HEK293 (cell line): ENCODE data around the gene LCN1.

ENCODE experiments used
- BCL11A ChIP-seq: fragments of 450-650 bp; formaldehyde crosslinking; IDR thresholded peaks from 2 replicates; pipeline ENCODE4 v1.5.1; 2016; ENCODE audit warnings: low read depth, missing biosample characterization, missing genetic modification characterization
- CTCF ChIP-seq: fragments of 450-650 bp; formaldehyde crosslinking; IDR thresholded peaks from 2 replicates; pipeline ENCODE4 v1.5.1; 2016; ENCODE audit warnings: missing biosample characterization, missing genetic modification characterization
- PRDM4 ChIP-seq: fragments of 450-650 bp; formaldehyde crosslinking; IDR thresholded peaks from 2 replicates; pipeline ENCODE4 v1.5.1; 2017; ENCODE audit warnings: missing biosample characterization, missing genetic modification characterization
- ZNF24 ChIP-seq: fragments of 450-650 bp; formaldehyde crosslinking; IDR thresholded peaks from 2 replicates; pipeline ENCODE4 v1.5.1; 2016; ENCODE audit warnings: missing biosample characterization, missing genetic modification characterization
- ZNF747 ChIP-seq: fragments of 450-650 bp; formaldehyde crosslinking; IDR thresholded peaks from 2 replicates; pipeline ENCODE4 v1.5.1; 2016; ENCODE audit warnings: missing biosample characterization, missing genetic modification characterization

- no peak for TF ChIP-seq CTCF
- TF ChIP-seq ZNF24 = no peak
- no peak for TF ChIP-seq PRDM4 (tag by site-specific recombination)
- 0 out of 2 replicates have a peak, but pooled peaks have one; percentile 12 for TF ChIP-seq BCL11A (tag by site-specific recombination)
- TF ChIP-seq ZNF747 (tag by site-specific recombination) = no peak
Observed at GRCh38 chr9:135480071-135480939, 40.9 kb upstream of the LCN1 start.
